D721Med (cell line): ENCODE results near the gene GRIA2.

ENCODE experiments used
- DNase-seq: peaks from one replicate; pipeline ENCODE4 v3.0.0; 2011; ENCODE audit warnings: low spot score; ENCODE audit not compliant: insufficient read length
- FAIRE-seq: peaks from 2 replicates; lab custom pipeline; 2011; peaks lifted over from hg19 to GRCh38; lab: Jason Lieb, UNC
- CTCF ChIP-seq: IDR thresholded peaks from 2 replicates; pipeline ENCODE4 v1.5.1; 2012; ENCODE audit warnings: mild to moderate bottlenecking, control low read depth; ENCODE audit not compliant: insufficient read depth; ENCODE audit errors: missing control alignments

Gene GRIA2

DNA sequence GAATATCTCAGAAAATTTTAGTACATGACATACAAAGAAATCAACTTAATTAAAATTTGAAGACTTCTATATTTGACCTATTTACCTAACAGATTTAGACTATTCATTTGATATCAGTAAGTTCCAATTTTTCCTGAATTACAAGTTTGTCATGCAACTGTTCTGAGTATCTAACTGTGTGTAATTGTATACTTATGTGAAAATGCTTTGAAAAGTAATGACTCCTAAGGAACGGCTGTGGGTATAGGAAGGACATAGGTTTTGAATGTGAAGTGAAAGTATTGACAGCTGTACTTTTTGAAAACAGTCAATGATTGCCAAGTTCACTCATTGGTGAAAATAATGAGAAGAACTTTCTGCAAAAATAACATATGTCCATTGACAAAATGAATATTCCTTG is 2.9 kb downstream of the GRIA2 start:
- DNase-seq: no peak
- TF ChIP-seq CTCF: no peak
- no peak for FAIRE-seq

DNA sequence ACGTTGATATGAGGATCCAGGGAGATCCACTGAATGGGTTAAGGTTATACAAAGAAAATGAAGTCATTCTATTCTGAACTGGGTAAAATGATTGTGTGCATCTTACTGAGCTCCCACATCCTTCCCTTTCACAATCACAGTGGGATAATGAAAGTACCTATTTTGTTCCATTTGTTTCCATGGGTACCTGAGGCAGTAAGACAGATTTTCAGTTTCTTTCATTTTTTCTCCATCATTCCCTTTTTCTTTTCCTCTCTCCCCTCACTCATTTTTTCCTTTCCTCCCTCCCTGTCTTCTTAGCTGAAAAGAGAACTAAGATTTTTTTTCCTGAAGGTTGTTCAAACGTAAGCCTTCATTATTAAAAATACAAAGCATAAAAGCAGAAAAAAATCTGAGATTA is 4.6 kb downstream of the GRIA2 start:
- no peak for FAIRE-seq
- DNase-seq: no peak
- no peak for TF ChIP-seq CTCF

DNA sequence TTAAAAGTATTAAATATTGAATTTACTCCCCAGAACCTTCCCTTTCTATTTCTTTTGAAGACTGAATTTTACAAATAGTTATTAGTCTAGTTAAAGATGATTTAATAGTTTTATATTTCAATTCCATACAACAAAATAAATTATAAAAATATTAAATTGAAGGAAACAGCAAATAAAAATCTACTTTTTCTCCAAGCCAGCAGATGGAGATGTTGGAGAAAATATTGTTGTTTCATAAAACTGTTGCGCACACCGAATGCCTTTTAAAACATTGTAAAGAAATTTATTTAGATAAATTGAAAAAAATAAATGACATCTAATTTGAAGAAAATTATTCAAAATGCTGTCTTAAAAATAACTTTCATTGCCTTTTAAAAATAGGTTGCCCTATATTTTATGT is 5.5 kb downstream of the GRIA2 start:
- FAIRE-seq (no peak), DNase-seq (no peak)
- no peak for TF ChIP-seq CTCF

GRCh38 chr4:157226601-157227000 is 6.1 kb downstream of the GRIA2 start:
- FAIRE-seq: no peak
- no peak for TF ChIP-seq CTCF
- DNase-seq: no peak

GRCh38 chr4:157231525-157231924 is 11.0 kb downstream of the GRIA2 start:
- FAIRE-seq: no peak
- TF ChIP-seq CTCF: no peak
- DNase-seq: no peak

DNA sequence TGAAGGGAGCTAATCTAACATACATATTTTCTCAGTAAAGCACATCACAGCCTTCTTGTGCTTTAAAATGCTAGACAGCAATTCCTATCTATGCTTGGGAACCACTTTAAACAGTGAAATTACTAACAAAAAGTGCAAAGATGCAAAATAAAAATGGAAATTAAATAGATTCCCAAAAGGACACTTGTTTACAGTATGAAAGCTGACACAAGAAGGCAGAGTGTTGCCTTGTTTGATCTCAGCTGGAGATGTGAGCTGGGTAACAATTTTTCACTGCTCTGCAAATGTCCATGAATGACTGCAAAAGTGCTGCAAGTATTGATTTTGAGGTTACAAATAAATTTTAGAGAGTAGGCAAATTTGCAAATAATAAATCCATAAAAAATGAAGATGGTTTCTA is 22.3 kb downstream of the GRIA2 start:
- FAIRE-seq (no peak), DNase-seq (no peak)
- no peak for TF ChIP-seq CTCF

DNA sequence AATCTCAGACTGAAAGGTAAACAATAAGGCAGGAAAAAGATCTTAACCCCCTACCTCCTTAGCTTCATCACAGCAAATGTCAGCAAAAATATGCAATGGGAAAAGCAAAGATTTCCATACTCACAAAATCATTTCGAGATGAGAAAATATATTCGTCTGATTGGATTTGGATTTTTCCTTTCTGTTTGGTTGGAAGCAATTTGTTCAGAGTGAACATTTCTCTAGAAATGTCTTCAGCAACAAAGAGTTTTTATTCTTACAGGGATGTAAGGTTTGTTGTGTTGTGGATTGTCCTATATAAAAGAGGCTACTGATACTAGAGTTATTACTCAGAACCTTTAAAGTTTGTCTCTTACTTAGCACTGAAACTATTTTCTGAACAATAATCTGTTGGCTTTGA is 23.8 kb downstream of the GRIA2 start:
- FAIRE-seq (peak; percentile 55), DNase-seq (no peak)
- TF ChIP-seq CTCF: no peak
